GM10847 (cell line): ENCODE results near the gene RABEP1.

Source experiments
- POLR2A ChIP-seq: IDR thresholded peaks from 2 replicates; pipeline ENCODE4 v1.6.1; 2011; ENCODE audit not compliant: insufficient read length; ENCODE audit errors: extremely low read depth

Gene RABEP1

GRCh38 chr17:5262416-5262991 lies 19.6 kb upstream of the RABEP1 start:
- TF ChIP-seq POLR2A: no peak

- TF ChIP-seq POLR2A: no peak
Measured at GRCh38 chr17:5263441-5263840, 18.6 kb upstream of the RABEP1 start.

GRCh38 chr17:5264893-5265292 lies 17.2 kb upstream of the RABEP1 start:
- TF ChIP-seq POLR2A: no peak

GRCh38 chr17:5269241-5269960 lies 12.7 kb upstream of the RABEP1 start:
- no peak for TF ChIP-seq POLR2A

GRCh38 chr17:5272322-5272721 lies 9.8 kb upstream of the RABEP1 start:
- no peak for TF ChIP-seq POLR2A

- no peak for TF ChIP-seq POLR2A
Measured at GRCh38 chr17:5282642-5283217, 646 bp downstream of the RABEP1 start.

GRCh38 chr17:5283571-5284315 lies 1.7 kb downstream of the RABEP1 start:
- no peak for TF ChIP-seq POLR2A

- TF ChIP-seq POLR2A: no peak
Measured at GRCh38 chr17:5284681-5285080, 2.6 kb downstream of the RABEP1 start.

- TF ChIP-seq POLR2A: no peak
Measured at GRCh38 chr17:5286846-5287245, 4.8 kb downstream of the RABEP1 start.

- no peak for TF ChIP-seq POLR2A
Measured at GRCh38 chr17:5291683-5292350, 9.7 kb downstream of the RABEP1 start.

- TF ChIP-seq POLR2A: no peak
Measured at GRCh38 chr17:5297245-5297644, 15.2 kb downstream of the RABEP1 start.

GRCh38 chr17:5299383-5299782 lies 17.3 kb downstream of the RABEP1 start:
- no peak for TF ChIP-seq POLR2A

GRCh38 chr17:5304636-5305035 lies 22.6 kb downstream of the RABEP1 start:
- TF ChIP-seq POLR2A: no peak

- no peak for TF ChIP-seq POLR2A
Measured at GRCh38 chr17:5309851-5310250, 27.8 kb downstream of the RABEP1 start.

- TF ChIP-seq POLR2A: no peak
Measured at GRCh38 chr17:5325851-5326250, 43.8 kb downstream of the RABEP1 start.
